HG02870 (cell line): Measurements from ENCODE around the gene ADGRG3.
"Not testable (repeated sequence)": the region's sequence is repeated elsewhere in the genome, so short reads cannot be mapped to it uniquely, and the experiment has no call there.

Experiments
- ATAC-seq: cut with Tn5 transposase; IDR thresholded peaks from one replicate; pipeline ENCODE4 v1.9.1; 2021; ENCODE audit warnings: mild to moderate bottlenecking, moderate library complexity; ENCODE audit not compliant: unreplicated experiment

Gene ADGRG3

GRCh38 chr16:57712569-57712968 is 44.5 kb downstream of the ADGRG3 start:
- not testable (repeated sequence) for ATAC-seq

- ATAC-seq = no peak
Observed at GRCh38 chr16:57713596-57713995, 45.5 kb downstream of the ADGRG3 start.

GRCh38 chr16:57714047-57714446 is 45.9 kb downstream of the ADGRG3 start:
- ATAC-seq = no peak

- no peak for ATAC-seq
Observed at GRCh38 chr16:57720142-57720575, 52.1 kb downstream of the ADGRG3 start.

- no peak for ATAC-seq
Observed at GRCh38 chr16:57721356-57722209, 53.5 kb downstream of the ADGRG3 start.

GRCh38 chr16:57722210-57722499 is 54.0 kb downstream of the ADGRG3 start:
- no peak for ATAC-seq

GRCh38 chr16:57722651-57723050 is 54.5 kb downstream of the ADGRG3 start:
- no peak for ATAC-seq

GRCh38 chr16:57723170-57723569 is 55.1 kb downstream of the ADGRG3 start:
- no peak for ATAC-seq

GRCh38 chr16:57724531-57724930 is 56.4 kb downstream of the ADGRG3 start:
- ATAC-seq = no peak

GRCh38 chr16:57725151-57725550 is 57.0 kb downstream of the ADGRG3 start:
- ATAC-seq = no peak

- no peak for ATAC-seq
Observed at GRCh38 chr16:57725554-57725953, 57.4 kb downstream of the ADGRG3 start.

- ATAC-seq = no peak
Observed at GRCh38 chr16:57725976-57726375, 57.9 kb downstream of the ADGRG3 start.

GRCh38 chr16:57726433-57726947 is 58.4 kb downstream of the ADGRG3 start:
- no peak for ATAC-seq

- no peak for ATAC-seq
Observed at GRCh38 chr16:57727610-57728009, 59.5 kb downstream of the ADGRG3 start.

- ATAC-seq = no peak
Observed at GRCh38 chr16:57728336-57729181, 60.5 kb downstream of the ADGRG3 start.

- ATAC-seq = no peak
Observed at GRCh38 chr16:57729182-57729484, 61.0 kb downstream of the ADGRG3 start.

GRCh38 chr16:57729852-57730251 is 61.7 kb downstream of the ADGRG3 start:
- not testable (repeated sequence) for ATAC-seq

GRCh38 chr16:57730771-57731730 is 62.9 kb downstream of the ADGRG3 start:
- ATAC-seq = no peak

- no peak for ATAC-seq
Observed at GRCh38 chr16:57732037-57732436, 63.9 kb downstream of the ADGRG3 start.

GRCh38 chr16:57732714-57733113 is 64.6 kb downstream of the ADGRG3 start:
- no peak for ATAC-seq
